ENCODE data around the gene PCCA. TPM values are rescaled to one million over a fixed set of nuclear protein-coding genes. Genes with fewer than 3 reads are reported as not detected.

Gene PCCA
- total and polyA plus RNA-seq, 2 donors (not counting 3 experiments of a cell fraction or from before 2014, with no cell fraction given) = 5.7 to 20.2 TPM

DNA sequence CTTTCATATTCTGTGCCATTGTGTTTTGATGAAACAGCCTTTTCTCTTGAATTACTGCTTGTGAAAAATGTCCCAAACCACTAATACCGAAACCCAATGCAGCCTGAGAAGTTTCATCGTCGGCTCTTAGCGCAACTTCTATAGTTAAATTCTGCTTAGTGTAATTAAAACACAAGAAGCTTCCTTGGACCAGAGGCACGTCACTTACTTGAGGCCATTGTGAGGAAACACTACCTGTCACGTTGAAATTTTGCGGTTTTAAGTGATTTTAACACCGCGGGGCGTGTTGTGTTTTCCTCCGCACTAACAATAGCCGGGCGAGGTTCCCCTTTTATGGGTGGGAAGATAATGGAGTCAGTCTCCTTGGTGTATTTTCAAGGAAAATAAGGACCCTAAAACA, 428.8 kb downstream of the PCCA start:
- intact Hi-C loops (cut with micrococcal nuclease) (loop anchor here (5.0 to 10.0 kb wide), 2 partner anchors 75 to 473 kb away; no protein-coding TSS in a partner anchor), dilution Hi-C loops (cut with MboI; ENCODE audit: extremely low pct_ligation_motif_present, low sequenced_read_pairs) (no loop called here)
- DNase-seq (ENCODE audit: low read depth, low spot score) (no peak), FAIRE-seq (no peak)
- no peaks in the 10 kb centered on the region for H3K9me1 ChIP-seq (replicated peaks; ENCODE audit: control insufficient read depth, extremely low read depth, insufficient read depth, low read length)
- H3K27ac ChIP-seq (ENCODE audit: insufficient read depth, low read depth, low read length) = no peak overlapping the region
- no TSS peak for BruUV-seq (replicated peaks)
- no peak overlapping the region for H3K4me3 ChIP-seq (replicated peaks in 1 of 3; ENCODE audit: insufficient read depth in 1 of 3, low read depth in 1 of 3, low read length in 3 of 3)
- no peak overlapping the region for H3K9ac ChIP-seq (replicated peaks; ENCODE audit: extremely low read depth, insufficient read depth, low read length)
- H3K9me3 ChIP-seq (replicated peaks; ENCODE audit: control insufficient read depth, insufficient read depth, low read length) = no peaks in the 10 kb centered on the region
- TF ChIP-seq GATA2 (IDR thresholded peaks at IDR 0.05; ENCODE audit: insufficient read depth, insufficient read length, low read depth, low read length) = no peak
- TF ChIP-seq, protein P1, sequence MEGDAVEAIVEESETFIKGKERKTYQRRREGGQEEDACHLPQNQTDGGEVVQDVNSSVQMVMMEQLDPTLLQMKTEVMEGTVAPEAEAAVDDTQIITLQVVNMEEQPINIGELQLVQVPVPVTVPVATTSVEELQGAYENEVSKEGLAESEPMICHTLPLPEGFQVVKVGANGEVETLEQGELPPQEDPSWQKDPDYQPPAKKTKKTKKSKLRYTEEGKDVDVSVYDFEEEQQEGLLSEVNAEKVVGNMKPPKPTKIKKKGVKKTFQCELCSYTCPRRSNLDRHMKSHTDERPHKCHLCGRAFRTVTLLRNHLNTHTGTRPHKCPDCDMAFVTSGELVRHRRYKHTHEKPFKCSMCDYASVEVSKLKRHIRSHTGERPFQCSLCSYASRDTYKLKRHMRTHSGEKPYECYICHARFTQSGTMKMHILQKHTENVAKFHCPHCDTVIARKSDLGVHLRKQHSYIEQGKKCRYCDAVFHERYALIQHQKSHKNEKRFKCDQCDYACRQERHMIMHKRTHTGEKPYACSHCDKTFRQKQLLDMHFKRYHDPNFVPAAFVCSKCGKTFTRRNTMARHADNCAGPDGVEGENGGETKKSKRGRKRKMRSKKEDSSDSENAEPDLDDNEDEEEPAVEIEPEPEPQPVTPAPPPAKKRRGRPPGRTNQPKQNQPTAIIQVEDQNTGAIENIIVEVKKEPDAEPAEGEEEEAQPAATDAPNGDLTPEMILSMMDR (IDR thresholded peaks at IDR 0.05; ENCODE audit: extremely low read depth in 1 of 2, insufficient read depth in 1 of 2, low read depth in 1 of 2, low read length in 2 of 2) = no peak
- TF ChIP-seq MYC (IDR thresholded peaks at IDR 0.05; ENCODE audit: low read depth, low read length) = no peak
- no peak for TF ChIP-seq JUN (IDR thresholded peaks at IDR 0.05; ENCODE audit: borderline replicate concordance, insufficient read depth, insufficient read length, low read depth)
- TF ChIP-seq POLR2AphosphoS5 (IDR thresholded peaks at IDR 0.05; ENCODE audit: insufficient read depth, low read depth, low read length) = no peak
- no peak for TF ChIP-seq POLR2A (IDR thresholded peaks at IDR 0.05; ENCODE audit: low read depth, low read length)
- no peak for TF ChIP-seq EZH2 (IDR thresholded peaks at IDR 0.05; ENCODE audit: borderline replicate concordance, low read depth, low read length, severe bottlenecking)
- H3K4me1 ChIP-seq (ENCODE audit: control insufficient read depth, extremely low read depth, insufficient read depth, low read length) = no peaks in the 10 kb centered on the region
- no peak overlapping the region for H3K4me2 ChIP-seq (ENCODE audit: insufficient read depth, low read length)
- POLR2A ChIA-PET = no interaction called here
- no peak overlapping the region for H2AFZ ChIP-seq (ENCODE audit: low read depth, low read length)
- H3K27me3 ChIP-seq (ENCODE audit: control insufficient read depth in 2 of 2, insufficient read depth in 2 of 2, low read length in 2 of 2) = no peaks in the 10 kb centered on the region
- no peaks in the 10 kb centered on the region for H4K20me1 ChIP-seq (replicated peaks; ENCODE audit: control insufficient read depth, extremely low read depth, insufficient read depth, low read length)
- H3K79me2 ChIP-seq (ENCODE audit: control insufficient read depth, insufficient read depth, low read length) = no peaks in the 10 kb centered on the region
- CTCF ChIA-PET = interaction anchor here (1.3 to 7.8 kb wide), 2 partner anchors 14 to 285 kb away, joined by 3 to 120 read pairs; no protein-coding TSS in a partner anchor
- no peaks in the 10 kb centered on the region for H3K36me3 ChIP-seq (ENCODE audit: control insufficient read depth in 2 of 2, extremely low read depth in 1 of 2, insufficient read depth in 2 of 2, low read length in 2 of 2)
